Measurements from ENCODE around the gene PIAS4.
"Not testable (repeated sequence)": the region's sequence is repeated elsewhere in the genome, so short reads cannot be mapped to it uniquely, and the experiment has no call there.

The PIAS4 gene

GRCh38 chr19:4007021-4007835 lies at the start of gene PIAS4:
Gene PIAS4 (plus strand): TSS chr19:4007736. CDS start chr19:4007761, 25 bp downstream.
- peak; percentile 100 for DNase-seq (ENCODE audit: low spot score)

DNA sequence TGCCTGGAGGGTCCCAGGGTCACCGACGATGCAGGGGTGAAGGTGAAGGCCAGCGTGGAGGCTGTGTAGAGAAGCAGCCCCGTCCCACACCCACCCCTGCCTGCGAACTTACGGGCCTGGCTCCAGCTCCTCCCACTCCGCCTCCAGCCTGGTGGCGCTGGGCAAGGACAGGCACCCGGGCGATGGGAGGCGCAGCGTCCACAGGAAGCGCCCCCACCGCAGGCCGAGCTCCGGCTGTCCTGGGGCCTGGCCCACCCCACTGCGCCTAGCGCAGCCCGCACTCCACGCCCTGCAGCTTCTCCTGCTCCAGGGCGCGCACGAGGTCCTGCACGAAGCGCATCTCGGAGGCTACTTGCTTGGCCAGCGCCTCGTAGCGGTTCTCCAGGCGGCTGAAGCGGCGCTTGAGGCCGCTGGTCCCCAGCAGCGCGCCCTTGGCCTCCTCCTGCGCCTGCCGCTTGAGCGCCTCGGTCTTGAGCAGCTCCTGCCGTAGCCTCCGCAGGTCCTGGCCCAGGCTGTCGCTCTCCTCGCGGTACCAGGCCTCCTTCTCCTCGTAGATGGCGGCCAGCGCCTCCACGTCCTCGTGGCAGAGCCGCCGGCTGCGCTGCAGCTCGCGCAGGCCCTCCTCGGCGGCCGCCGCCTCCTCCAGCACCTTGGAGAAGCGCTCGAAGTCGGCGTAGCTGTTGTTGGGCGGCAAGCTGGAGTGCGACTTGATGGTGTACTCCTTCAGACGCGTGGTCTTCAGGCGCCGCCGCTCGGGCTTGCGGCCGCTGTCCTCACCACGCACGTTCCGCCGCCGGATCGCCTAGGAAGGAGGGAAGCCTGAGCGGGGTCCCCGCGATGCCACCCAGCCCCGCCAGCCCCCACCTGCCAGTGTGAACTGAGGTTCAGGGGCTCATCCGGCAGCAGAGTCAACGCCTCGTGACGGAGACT lies 48.4 kb upstream of the PIAS4 start:
- no peak for DNase-seq (ENCODE audit: low spot score)

- no peak for DNase-seq (ENCODE audit: low spot score)
Measured at GRCh38 chr19:3959766-3960131, 47.8 kb upstream of the PIAS4 start.

DNA sequence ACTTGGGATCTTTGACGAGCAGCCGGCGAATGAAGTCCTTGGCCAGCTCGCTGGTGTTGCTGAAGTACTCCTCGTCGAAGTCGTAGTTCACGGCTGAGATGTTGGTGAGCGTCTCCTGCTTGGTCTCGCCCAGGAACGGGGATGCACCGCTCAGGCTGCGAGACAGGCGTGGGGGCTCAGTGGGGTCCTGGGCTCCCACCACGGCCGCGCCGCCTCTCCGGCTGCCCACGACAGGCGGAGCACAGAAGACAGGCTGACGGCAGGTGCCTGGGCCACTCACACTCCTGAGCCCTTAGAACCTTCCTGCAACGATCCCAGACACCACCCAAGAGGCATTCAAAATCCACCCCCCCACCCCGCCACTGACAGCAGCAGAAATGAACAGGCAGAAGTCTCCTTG lies 46.5 kb upstream of the PIAS4 start:
- no peak for DNase-seq (ENCODE audit: low spot score)

- DNase-seq (ENCODE audit: low spot score), result no peak
Measured at GRCh38 chr19:3963458-3964255, 43.9 kb upstream of the PIAS4 start.

DNA sequence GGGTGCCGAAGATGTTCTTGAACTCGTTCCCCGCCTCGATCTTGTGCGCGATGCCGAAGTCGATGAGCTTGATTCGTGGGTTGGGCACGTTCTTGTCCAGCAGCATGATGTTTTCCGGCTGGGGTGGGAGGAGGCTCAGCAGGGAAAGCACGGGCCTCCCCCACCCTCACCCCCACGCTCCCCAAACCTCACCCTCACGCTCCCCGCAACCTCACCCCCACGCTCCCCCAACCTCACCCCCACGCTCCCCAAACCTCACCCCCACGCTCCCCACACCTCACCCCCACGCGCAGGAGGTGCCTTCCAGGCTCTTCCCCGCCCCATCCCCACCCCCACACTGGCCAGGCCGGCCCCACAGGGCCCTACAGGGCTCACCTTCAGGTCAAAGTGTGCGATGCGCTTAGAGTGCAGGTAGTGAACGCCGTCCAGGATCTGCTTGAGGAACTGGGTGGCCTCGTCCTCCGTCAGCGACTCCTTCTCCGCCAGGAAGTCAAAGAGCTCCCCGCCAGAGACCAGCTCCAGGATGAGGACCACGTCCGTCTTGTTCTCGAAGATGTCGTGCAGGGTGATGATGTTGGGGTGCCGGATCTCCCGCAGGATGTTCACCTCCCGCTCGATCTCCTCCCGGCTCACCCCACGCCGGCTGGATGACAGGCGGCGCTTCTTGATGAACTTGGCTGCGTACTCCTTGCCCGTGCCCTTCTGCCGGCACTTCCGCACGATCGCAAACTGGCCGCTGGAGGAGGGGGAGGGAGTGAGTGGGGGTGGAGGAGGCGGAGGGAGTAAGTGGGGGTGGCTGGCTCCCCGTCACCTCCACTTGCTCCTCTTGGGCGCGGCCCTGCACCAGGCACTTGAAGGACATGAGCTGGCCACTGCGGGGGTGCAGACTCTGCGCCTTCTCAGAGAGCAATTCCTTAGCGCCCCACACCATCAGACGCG lies 43.0 kb upstream of the PIAS4 start:
- no peak for DNase-seq (ENCODE audit: low spot score)

DNA sequence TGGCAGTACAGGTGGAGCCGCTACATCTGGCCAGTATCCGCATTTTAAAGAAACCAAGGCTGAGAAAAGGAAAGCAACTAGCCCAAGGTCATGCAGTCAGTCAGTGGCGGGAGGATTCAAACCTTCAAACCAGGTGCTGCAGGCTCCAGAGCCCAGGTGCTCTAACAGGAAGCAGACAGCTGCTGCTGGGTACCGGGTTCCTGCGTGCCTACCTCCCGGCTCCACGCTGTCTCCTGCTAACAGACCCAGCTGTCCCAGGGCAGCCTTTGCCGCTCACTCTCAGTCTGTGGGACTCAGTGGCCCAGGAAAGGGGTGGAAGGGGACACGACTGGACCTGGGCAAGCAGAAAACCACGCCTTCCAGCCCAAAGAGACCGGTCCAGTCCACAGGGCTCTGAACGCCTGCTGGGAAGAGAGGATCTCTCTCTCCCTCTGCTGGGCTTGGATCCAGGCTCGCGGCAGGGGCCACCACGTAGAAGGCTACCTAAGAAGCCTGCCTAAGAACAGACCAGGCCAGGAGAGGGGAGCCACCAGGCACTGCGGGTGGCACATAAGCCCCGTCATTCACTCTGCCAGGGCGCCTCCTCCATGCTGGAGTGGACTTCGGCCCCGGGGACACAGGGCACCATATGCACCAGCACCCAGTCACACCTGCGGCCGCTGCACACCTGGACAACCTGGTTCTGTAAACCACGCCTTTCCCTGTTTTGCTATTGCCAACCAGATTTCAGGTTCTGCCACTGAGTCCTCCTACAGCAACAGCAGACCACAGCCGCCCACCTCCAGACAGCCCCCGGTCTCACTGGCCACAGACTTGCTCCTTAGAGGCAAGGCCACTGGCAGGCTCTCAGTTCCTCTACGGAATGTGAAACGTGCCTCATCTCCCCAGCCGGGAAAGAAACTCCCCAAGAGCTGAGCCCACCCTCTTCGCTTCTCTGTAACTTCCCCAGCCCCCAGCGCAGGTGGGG lies 41.2 kb upstream of the PIAS4 start:
- no peak for DNase-seq (ENCODE audit: low spot score)

GRCh38 chr19:3967983-3968382 lies 39.6 kb upstream of the PIAS4 start:
- DNase-seq (ENCODE audit: low spot score), result not testable (repeated sequence)

- DNase-seq (ENCODE audit: low spot score), result peak; percentile 77
Measured at GRCh38 chr19:3968556-3969434, 38.7 kb upstream of the PIAS4 start.

GRCh38 chr19:3969435-3970312 lies 37.9 kb upstream of the PIAS4 start:
- no peak for DNase-seq (ENCODE audit: low spot score)

DNA sequence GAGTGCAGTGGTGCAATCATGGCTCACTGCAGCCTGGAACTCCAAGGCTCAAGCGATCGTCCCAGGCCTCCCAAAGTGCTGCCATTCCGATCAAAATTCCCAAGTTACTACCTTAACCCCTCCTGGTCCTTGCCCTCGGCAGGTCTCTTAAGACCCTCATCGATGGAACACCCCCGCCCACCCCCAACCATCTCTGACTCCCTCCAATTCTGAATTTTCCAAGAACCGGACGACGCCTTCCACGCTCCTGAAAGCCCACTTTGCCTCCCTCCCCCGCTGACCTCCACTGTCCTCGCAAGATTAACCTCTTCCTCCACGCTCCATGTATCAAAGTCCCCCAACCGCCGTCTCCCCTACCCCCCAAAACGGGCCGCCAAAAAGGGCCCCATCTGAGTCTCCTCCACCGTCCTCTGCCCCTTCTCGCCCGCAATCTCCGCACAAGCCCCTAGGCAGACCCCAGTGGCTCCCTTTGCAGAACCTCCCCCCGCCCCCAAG lies 37.2 kb upstream of the PIAS4 start:
- DNase-seq (ENCODE audit: low spot score), result no peak

- DNase-seq (ENCODE audit: low spot score), result peak; percentile 98
Measured at GRCh38 chr19:3970808-3971598, 36.5 kb upstream of the PIAS4 start, which contains the start of gene DAPK3. Gene DAPK3 (minus strand): TSS chr19:3971099. CDS start chr19:3969735, 1,364 bp downstream.

GRCh38 chr19:3975144-3975543 lies 32.4 kb upstream of the PIAS4 start:
- DNase-seq (ENCODE audit: low spot score), result no peak

- no peak for DNase-seq (ENCODE audit: low spot score)
Measured at GRCh38 chr19:3975637-3976087, 31.9 kb upstream of the PIAS4 start.

DNA sequence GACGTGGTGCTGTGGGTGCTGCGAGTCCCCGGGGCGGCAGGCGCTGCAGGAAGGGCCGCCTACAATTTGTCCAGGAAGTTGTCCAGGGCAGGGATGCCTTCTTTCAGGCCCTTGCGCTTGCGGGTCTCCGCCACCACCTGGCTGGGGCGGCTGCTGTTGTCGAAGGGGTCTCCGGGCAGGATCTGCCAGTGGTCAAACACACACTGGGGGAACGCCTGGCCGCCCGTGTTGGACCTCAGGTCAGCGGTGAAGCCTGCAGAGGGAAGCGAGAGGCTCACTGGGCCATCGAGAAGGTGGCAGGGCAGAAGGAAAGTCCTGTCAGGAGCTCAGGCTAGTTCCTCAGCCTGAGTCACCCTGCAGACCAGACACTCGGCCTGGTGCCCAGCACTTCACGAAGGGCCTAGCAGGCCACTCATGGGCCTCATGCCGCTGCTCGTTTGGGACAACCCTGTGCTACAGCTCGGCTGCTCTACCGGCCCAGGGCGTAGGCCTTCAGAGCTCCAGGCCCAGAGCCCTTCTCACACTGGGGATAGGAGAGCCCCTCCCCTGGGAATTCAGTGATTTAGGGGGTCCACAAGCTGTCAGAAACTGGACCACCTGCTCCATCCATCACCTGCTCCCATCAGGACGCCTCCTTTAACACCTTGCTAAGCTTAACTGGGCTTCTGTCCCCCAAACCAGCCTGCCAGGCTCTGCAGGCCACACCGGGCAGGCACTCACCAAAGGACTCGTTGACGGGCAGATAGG lies 30.9 kb upstream of the PIAS4 start:
- no peak for DNase-seq (ENCODE audit: low spot score)

Measured in D341Med (cell line).